ENCODE measurements around the gene CASQ1.

DNA sequence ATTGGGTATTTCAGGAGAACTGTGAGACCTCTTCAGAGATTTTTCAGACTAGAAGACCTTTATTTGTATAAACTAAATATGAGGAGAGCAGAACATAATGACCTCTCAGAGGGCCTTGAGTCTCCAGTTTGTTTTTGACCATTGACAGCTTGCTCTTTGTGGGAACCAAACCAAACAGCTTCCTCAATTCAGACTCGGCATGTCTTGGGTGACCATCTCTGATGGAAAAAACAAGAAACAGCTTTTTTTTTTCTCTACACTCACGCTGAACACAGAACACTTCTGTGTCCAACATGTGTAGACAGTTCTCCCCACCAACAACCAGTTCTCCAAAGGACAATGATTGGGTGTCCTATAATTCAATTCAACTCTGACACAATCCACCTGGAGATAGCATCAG, 27.4 kb upstream of the CASQ1 start:
- TF ChIP-seq, protein P1, sequence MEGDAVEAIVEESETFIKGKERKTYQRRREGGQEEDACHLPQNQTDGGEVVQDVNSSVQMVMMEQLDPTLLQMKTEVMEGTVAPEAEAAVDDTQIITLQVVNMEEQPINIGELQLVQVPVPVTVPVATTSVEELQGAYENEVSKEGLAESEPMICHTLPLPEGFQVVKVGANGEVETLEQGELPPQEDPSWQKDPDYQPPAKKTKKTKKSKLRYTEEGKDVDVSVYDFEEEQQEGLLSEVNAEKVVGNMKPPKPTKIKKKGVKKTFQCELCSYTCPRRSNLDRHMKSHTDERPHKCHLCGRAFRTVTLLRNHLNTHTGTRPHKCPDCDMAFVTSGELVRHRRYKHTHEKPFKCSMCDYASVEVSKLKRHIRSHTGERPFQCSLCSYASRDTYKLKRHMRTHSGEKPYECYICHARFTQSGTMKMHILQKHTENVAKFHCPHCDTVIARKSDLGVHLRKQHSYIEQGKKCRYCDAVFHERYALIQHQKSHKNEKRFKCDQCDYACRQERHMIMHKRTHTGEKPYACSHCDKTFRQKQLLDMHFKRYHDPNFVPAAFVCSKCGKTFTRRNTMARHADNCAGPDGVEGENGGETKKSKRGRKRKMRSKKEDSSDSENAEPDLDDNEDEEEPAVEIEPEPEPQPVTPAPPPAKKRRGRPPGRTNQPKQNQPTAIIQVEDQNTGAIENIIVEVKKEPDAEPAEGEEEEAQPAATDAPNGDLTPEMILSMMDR (IDR thresholded peaks at IDR 0.05) = no peak
- TF ChIP-seq POLR2A (IDR thresholded peaks at IDR 0.05) = no peak

Measured in right lobe of liver (tissue), 4 donors.